GM21825 (cell line): Measurements from ENCODE around the gene RDH12.
"Not testable (repeated sequence)": the region's sequence is repeated elsewhere in the genome, so short reads cannot be mapped to it uniquely, and the experiment has no call there.

ENCODE experiments used
- ATAC-seq: cut with Tn5 transposase; IDR thresholded peaks from one replicate; pipeline ENCODE4 v1.9.1; 2021; ENCODE audit warnings: mild to moderate bottlenecking, moderate library complexity; ENCODE audit not compliant: unreplicated experiment

The RDH12 gene

GRCh38 chr14:67701492-67701891 is at the start of gene RDH12:
TSS of gene RDH12 (plus strand) at chr14:67701886. CDS start at chr14:67722643, 20,757 bp downstream.
- ATAC-seq: not testable (repeated sequence)

DNA sequence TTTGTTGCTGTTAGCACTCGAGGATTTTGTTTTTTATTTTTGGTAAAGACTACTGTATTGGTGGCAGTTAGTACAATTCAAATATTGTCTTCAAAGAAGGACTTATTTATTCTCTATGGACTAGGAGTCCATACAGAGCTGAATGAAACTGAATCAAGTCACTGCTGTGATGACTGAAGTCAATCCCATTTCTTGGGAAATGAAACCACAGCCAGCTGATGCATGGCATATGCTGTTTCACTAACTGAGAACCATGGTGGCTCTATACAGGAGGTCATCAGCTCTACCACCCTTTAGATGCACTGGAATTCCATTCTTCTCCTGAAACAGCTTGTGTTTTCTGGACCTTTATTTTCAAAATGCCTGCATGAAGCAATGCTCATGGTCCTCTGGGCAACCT is 49.5 kb upstream of the RDH12 start:
- ATAC-seq: no peak

- ATAC-seq: no peak
These were observed 47.9 kb upstream of the RDH12 start for GRCh38 chr14:67653651-67654280.

GRCh38 chr14:67663633-67664032 is 38.1 kb upstream of the RDH12 start:
- ATAC-seq: no peak

- no peak for ATAC-seq
These were observed 35.8 kb upstream of the RDH12 start for GRCh38 chr14:67665868-67666267.

DNA sequence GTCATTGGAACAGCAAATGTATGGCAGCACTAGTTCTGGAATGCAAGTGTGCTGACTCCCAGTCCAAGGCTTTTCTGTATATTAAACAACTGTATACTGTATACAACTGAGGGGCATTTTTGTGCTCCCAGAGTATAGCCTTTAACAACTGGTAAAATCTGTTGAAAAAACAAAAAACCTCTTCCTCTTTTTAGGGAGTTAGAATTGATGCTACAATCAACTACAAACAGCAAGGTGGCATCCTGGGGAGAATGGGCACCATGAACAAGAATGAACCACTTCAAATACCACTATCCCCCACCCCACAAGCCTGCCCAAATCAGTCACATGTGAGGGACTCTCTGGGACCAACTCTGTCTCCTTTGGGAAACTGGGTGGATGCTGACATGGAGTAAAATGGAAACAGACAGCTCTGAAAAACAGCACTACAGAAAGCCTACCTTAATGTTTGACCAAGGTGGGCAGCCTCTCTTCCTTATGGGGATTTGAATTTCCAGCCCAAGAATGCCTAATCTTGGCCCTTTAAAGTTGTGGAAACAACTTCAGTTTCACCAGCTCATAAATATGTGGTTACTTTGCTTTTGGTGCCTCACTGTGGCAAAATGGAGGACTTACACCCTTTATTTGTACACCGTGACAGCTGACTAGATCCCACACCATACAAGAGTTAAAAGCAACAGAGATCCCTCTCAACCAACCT is 34.8 kb upstream of the RDH12 start:
- ATAC-seq: peak; percentile 59

DNA sequence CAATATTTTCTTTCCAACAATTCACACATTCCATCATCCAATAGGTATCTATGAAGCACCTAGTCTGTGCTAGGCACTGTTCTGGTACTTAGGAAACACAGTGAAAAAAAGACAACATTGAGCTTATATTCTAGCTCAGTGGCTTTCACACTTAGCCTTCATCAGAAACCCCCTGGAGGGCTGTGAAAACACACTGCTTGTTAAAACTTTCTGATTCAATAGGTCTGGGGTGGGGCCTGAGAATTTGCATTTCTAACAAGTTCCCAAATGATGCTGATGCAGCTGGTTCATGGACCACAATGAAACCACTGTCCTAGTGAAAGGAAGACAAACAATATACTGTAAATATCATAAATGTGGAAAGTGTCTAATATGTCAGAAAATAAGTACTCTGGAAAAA is 33.1 kb upstream of the RDH12 start:
- no peak for ATAC-seq

DNA sequence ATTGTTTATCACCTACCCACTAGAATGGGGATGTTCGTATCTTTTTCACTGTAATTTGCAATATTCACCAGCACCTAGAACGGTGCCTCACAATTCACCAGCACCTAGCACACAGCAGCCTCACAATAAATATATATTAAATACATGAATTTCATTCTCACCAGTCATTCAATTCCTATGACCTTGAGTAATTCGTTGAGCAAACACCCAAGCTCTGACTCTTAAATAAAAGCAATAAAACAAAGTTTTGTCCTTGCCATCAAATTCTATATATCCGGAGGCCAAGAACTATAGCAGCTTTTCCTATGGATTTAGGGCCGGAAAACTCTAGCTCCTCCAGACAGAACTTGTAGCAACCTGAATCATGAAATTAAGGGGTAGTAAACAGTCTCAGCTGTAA is 28.2 kb upstream of the RDH12 start:
- ATAC-seq: no peak

DNA sequence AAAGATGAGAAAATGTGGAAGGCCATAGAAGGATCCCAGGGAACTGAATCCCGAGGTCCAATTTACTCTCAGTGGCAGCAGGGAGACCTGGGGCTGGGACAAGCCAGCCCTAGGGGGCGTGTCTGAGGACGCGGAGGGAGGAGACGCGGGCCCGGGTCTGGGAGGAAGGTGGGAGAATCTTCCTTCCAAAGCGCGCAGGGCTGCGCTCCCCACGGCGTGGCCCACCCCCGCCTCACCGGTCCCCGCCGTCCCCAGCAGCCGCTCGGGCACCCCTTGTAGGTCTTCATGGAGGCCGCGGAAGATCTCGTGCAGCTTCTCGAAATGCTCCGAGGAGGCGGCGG is 27.6 kb upstream of the RDH12 start:
- peak; percentile 41 for ATAC-seq

DNA sequence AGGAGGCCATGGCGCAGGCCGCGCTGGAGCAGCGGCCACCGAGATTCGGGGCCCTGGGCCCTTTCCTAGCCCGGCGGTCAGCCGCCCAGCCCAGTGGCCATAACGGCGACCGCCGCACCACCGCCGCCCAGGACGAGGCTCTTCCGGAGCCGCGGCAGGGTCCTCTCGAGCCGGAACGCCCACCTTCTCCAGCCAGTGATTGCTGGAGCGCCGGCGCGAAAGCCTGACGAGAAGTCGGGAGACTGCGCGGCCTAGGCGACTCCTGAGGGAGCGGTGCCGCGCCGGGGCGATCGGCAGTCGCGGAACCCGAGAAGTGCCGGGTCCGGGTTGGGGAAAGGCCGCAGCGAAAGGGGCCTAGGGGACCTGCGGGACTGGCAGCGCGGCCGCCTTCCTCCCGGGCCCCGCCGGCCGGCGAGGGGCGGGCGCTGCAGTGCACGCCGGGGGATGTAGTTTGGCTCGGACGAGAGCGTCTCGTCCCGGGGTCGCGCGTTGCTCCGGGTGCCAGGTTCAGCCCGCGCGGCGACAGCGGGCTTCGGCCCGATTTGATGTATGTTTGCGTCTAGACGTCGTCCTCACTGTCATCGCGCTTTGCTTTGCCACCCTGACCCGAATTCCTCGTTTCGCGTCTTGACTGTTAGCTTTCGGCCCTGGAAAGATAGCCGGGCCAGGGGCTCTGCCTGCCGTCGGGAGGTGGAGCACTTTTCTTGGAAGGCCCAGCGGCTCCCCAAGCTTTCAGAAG is 27.0 kb upstream of the RDH12 start, which contains the start of gene VTI1B:
VTI1B (minus strand) TSS at position 153 of the 739 bp plus-strand sequence; CDS start at position 10, 143 bp downstream.
- ATAC-seq: peak; percentile 82

GRCh38 chr14:67675219-67675582 is 26.5 kb upstream of the RDH12 start:
- no peak for ATAC-seq

- ATAC-seq: no peak
These were observed 22.7 kb upstream of the RDH12 start for GRCh38 chr14:67679006-67679405.

GRCh38 chr14:67680121-67680602 is 21.5 kb upstream of the RDH12 start:
- peak; percentile 86 for ATAC-seq

DNA sequence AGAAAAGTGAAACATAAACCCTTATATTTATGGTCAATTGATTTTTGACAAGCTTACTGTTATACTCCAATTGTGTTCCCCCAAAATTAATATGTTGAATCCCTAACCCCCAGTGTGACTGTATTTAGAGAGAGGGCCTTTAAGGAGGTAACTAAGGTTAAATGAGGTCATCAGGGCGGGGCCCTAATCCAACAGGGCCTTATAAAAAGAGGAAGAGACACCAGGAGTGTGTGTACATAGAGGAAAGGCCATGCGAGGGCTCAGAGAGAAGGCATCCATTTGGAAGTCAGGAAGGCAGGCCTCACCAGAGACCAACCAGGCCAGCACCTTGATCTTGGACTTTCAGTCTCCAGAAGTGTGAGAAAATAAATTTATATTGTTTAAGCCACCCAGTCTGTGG is 20.7 kb upstream of the RDH12 start:
- ATAC-seq: no peak

GRCh38 chr14:67683842-67684241 is 17.8 kb upstream of the RDH12 start:
- no peak for ATAC-seq

DNA sequence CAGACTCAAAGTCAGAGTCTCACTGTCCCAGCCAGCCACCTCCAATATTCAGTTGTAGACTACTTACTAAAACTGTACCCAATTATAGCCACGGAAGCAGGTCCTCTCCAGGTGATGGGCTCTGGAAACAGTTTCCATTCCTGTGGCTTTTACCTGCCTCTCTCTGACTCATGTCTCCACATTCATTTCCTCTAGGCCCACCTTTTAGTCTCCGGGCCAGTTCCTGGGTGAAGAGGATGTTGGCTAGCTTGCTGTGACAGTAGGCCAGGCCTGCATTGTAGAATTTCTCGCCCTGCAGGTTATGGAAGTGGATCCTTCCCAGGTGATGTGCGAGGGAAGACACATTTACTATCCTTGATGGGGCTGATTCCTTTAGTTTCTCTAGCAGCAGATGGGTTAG is 11.7 kb upstream of the RDH12 start:
- ATAC-seq: no peak

DNA sequence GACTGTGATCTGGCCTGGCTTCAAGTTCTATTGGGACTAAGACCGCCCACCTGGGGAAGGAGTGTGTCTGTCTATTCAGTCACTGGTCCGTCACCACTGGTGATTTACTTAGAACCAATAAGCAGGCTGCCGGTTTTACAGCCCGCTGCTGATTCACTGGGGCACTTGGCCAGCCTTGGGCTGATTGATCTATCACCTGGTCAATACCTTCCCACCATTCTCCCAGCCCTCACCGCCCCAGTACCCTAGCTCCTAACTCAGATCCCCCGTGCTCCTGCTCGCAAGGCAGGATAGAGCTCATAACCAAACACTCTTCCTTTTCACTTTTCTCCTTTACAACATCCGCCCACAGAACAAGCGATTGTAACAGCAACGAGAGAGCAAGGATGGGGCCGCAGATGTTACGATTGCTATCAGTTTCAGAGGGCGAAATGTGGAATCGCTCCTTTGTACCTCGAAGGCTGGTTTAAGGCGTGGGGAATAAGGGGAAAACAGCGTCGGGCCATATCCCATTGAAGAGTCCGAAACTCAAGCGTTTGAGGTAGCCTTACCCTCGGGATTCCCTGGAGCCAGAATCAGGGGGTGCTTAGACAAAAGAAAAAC is 6.8 kb upstream of the RDH12 start:
- peak; percentile 89 for ATAC-seq

- peak; percentile 77 for ATAC-seq
These were observed 6.2 kb upstream of the RDH12 start, which contains the start of gene RDH11 for GRCh38 chr14:67695394-67695949. TSS of gene RDH11 (minus strand) at chr14:67695764. CDS start at chr14:67695703, 61 bp downstream.

- no peak for ATAC-seq
These were observed 4.7 kb upstream of the RDH12 start for GRCh38 chr14:67697006-67697405.

DNA sequence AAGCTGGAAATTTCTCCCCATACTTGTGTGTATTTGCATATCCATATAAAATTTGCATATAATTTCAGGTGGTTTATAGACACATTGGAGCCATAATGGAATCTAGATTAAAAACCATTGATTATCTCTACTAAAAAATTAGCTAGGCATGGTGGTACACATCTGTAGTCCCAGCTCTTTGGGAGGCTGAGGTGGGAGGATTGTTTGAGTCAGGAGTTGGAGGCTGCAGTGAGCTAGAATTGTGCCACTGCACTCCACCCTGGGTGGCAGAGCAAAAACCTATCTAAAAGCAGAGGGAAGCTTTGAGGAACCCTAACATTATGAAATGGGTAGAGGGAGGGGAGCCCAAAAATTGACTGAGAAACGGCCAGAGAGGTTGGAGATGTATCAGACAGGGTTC is 3.5 kb upstream of the RDH12 start:
- no peak for ATAC-seq

- no peak for ATAC-seq
These were observed 2.3 kb downstream of the RDH12 start for GRCh38 chr14:67703997-67704396.
